ENCODE measurements around the gene EPHA2. TPM values are rescaled to one million over a fixed set of nuclear protein-coding genes. Genes with fewer than 3 reads are reported as not detected.

The EPHA2 gene
- total RNA-seq, 1 experiment from 2014 or later, result 263 TPM

GRCh38 chr1:16094453-16095158 is 61.3 kb downstream of the EPHA2 start:
- in situ Hi-C loops (cut with HindIII; ENCODE audit: low pct_unique_long_range_greater_than_20kb, low sequenced_read_pairs) (no loop called here), intact Hi-C loops (cut with micrococcal nuclease; ENCODE audit: unreplicated experiment) (no loop called here)
- BruUV-seq (replicated peaks), result no TSS peak
- no peak for DNase-seq (ENCODE audit: low read depth, low spot score)
- ChIA-PET POLR2A (interaction anchor here (0.7 kb wide), 1 partner anchor 8 kb away, joined by 4 read pairs; no protein-coding TSS in a partner anchor), CTCF (interaction anchor here (0.7 to 1.4 kb wide), 3 partner anchors 12 to 294 kb away, joined by 3 to 5 read pairs (median 4); no protein-coding TSS in a partner anchor)
- Histone ChIP-seq H3K9me3 (ENCODE audit: control insufficient read depth, insufficient read depth, low read depth, low read length) (no peaks in the 10 kb centered on the region), H3K4me1 (ENCODE audit: control insufficient read depth, insufficient read depth, low read length) (no peaks in the 10 kb centered on the region; the same call in 1 of the 2 replicates), H3K4me3 (ENCODE audit: low read depth in 2 of 2, low read length in 2 of 2) (no peak overlapping the region), H3K36me3 (ENCODE audit: control insufficient read depth, insufficient read depth, low read length) (no peaks in the 10 kb centered on the region), H3K27me3 (ENCODE audit: control insufficient read depth, insufficient read depth, low read length) (no peaks in the 10 kb centered on the region), H3K27ac (ENCODE audit: low read length) (no peak overlapping the region)
- TF ChIP-seq TCF7L2 (IDR thresholded peaks at IDR 0.05; ENCODE audit: low read depth, low read length) (no peak), REST (IDR thresholded peaks at IDR 0.05; ENCODE audit: insufficient read depth in 1 of 2, low read depth in 2 of 2, low read length in 1 of 2) (no peak), CTCF (IDR thresholded peaks at IDR 0.05) (no peak), SIN3A (IDR thresholded peaks at IDR 0.05; ENCODE audit: borderline replicate concordance, insufficient read depth, low read depth, low read length) (no peak), POLR2AphosphoS5 (IDR thresholded peaks at IDR 0.05; ENCODE audit: low read depth, low read length) (no peak)
- ATAC-seq, result no peak

GRCh38 chr1:16093611-16094010 is 62.3 kb downstream of the EPHA2 start:
- H3K36me3 ChIP-seq (ENCODE audit: control insufficient read depth, insufficient read depth, low read length), result no peaks in the 10 kb centered on the region
- CTCF ChIA-PET, result interaction anchor here (0.7 to 1.4 kb wide), 4 partner anchors 11 to 293 kb away, joined by 3 to 5 read pairs (median 4); no protein-coding TSS in a partner anchor
- no peak overlapping the region for H3K27ac ChIP-seq (ENCODE audit: low read length)
- no peaks in the 10 kb centered on the region for H3K27me3 ChIP-seq (ENCODE audit: control insufficient read depth, insufficient read depth, low read length)
- POLR2A ChIA-PET, result interaction anchor here (0.7 kb wide), 1 partner anchor 9 kb away, joined by 4 read pairs; no protein-coding TSS in a partner anchor
- H3K4me3 ChIP-seq (ENCODE audit: low read depth in 2 of 2, low read length in 2 of 2), result no peak overlapping the region
- DNase-seq (ENCODE audit: low read depth, low spot score) (no peak), ATAC-seq (no peak)
- no peak for TF ChIP-seq REST (IDR thresholded peaks at IDR 0.05; ENCODE audit: insufficient read depth in 1 of 2, low read depth in 2 of 2, low read length in 1 of 2)
- TF ChIP-seq TCF7L2 (IDR thresholded peaks at IDR 0.05; ENCODE audit: low read depth, low read length), result no peak
- no peak for TF ChIP-seq SIN3A (IDR thresholded peaks at IDR 0.05; ENCODE audit: borderline replicate concordance, insufficient read depth, low read depth, low read length)
- no peak for TF ChIP-seq CTCF (IDR thresholded peaks at IDR 0.05)
- no peak for TF ChIP-seq POLR2AphosphoS5 (IDR thresholded peaks at IDR 0.05; ENCODE audit: low read depth, low read length)
- in situ Hi-C loops (cut with HindIII; ENCODE audit: low pct_unique_long_range_greater_than_20kb, low sequenced_read_pairs) (no loop called here), intact Hi-C loops (cut with micrococcal nuclease; ENCODE audit: unreplicated experiment) (no loop called here)
- H3K9me3 ChIP-seq (ENCODE audit: control insufficient read depth, insufficient read depth, low read depth, low read length), result no peaks in the 10 kb centered on the region
- peaks cover 7% of the 10 kb centered on the region for H3K4me1 ChIP-seq (ENCODE audit: control insufficient read depth, insufficient read depth, low read length)
- BruUV-seq (replicated peaks), result no TSS peak
